MM.1S (cell line): ENCODE measurements around the gene HSPG2.

Source experiments
- EZH2phosphoT487 ChIP-seq: fragments of 300-600 bp; sonication (generic); IDR thresholded peaks from 2 replicates; pipeline ENCODE4 v1.6.1; 2018; ENCODE audit warnings: antibody characterized with exemption, low read length
- TF ChIP-seq, protein P1 (sequence below): fragments of 300-600 bp; sonication (generic); IDR thresholded peaks from 2 replicates; pipeline ENCODE4 v1.5.1; 2016; ENCODE audit warnings: antibody characterized with exemption, low read length, mixed read lengths

DNA sequence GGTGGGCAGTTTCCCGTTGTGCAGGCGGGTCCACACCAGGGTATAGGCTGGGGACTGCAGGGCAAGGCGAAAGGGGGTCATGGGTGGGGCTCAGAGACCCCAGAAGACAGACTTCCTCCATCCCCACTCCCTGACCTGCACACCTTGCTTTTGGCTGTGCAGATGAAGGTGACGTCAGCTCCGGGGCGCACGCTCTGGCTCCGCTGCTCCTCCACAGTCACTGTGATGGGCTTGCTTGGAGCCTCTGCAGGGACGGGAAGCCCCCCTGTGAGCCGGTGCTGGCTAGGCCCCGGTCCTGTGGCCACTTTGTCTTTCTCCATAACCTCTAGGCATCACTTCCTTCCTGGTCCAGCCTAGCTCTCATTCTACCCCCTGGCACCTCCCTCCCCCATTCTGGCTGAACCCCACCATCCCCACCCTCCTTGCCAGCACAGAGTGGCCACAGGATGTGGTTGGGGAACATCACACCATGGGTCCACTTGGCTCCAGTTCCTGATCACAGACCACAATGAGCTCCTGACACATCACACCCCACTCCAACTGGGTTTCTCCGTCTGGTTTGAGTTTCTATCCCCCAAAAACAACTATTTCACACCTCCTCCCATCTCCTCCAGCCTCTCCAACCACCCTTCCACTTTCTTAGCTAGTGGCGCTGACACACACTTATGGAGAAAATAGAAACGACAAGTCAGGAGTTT lies 79.8 kb downstream of the HSPG2 start:
- TF ChIP-seq, protein P1, sequence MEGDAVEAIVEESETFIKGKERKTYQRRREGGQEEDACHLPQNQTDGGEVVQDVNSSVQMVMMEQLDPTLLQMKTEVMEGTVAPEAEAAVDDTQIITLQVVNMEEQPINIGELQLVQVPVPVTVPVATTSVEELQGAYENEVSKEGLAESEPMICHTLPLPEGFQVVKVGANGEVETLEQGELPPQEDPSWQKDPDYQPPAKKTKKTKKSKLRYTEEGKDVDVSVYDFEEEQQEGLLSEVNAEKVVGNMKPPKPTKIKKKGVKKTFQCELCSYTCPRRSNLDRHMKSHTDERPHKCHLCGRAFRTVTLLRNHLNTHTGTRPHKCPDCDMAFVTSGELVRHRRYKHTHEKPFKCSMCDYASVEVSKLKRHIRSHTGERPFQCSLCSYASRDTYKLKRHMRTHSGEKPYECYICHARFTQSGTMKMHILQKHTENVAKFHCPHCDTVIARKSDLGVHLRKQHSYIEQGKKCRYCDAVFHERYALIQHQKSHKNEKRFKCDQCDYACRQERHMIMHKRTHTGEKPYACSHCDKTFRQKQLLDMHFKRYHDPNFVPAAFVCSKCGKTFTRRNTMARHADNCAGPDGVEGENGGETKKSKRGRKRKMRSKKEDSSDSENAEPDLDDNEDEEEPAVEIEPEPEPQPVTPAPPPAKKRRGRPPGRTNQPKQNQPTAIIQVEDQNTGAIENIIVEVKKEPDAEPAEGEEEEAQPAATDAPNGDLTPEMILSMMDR = no peak
- no peak for TF ChIP-seq EZH2phosphoT487
